ENCODE data around the gene LMO2. TPM values are rescaled to one million over a fixed set of nuclear protein-coding genes. Genes with fewer than 3 reads are reported as not detected.

Gene LMO2
- polyA plus RNA-seq, 3 donors, result 48.8 to 140 (median 75.8) TPM

GRCh38 chr11:33904102-33904501 lies 12.2 kb upstream of the LMO2 start:
- 93% methylated on average over 4 of the region's 5 CpGs for WGBS (ENCODE audit: insufficient coverage)
- no peak overlapping the region for H3K4me3 Mint-ChIP-seq

DNA sequence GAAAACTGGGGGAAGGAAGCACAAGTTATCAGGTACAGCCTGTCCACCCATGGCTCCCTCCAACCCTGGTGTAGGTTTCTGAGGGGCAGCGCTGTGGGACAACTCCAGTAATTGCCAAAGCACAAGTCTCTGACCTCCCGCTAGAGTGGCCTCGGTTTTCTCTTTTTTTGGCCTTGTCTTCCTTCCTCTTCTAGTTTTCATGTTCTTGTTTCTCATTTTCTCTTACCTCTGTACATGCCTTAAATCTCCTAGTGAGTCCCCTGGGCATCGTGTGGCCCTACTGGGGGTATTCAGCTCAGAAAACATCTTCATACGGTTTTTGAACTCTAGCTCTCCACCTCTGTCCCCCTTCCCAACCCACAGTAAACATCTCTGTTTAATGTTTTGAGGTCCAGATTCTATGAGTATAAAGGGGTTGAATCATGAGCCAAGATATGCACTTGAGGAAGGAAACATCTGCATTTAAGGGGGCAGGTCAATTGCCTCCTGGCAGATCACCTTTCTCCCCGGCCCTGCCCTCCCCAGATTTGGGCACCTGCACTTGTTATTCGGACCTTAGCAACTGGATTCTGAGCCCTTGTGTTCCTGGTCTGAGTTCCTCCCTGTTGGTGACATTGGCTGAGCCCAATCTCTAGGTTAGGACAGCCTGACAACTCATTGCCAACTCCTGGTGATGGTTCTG lies 8.4 kb upstream of the LMO2 start:
- H4K20me1 ChIP-seq (ENCODE audit: insufficient read depth, low read length), result no peaks in the 10 kb centered on the region
- no peak overlapping the region for H3K9ac ChIP-seq (ENCODE audit: insufficient read depth, low read length, poor library complexity, severe bottlenecking)
- peaks cover 54 to 59% of the 10 kb centered on the region in 2 donors for H3K4me1 ChIP-seq (ENCODE audit: control insufficient read depth in 1 of 2, insufficient read depth in 2 of 2, low read length in 2 of 2)
- H3K36me3 ChIP-seq (replicated peaks in 1 of 2; ENCODE audit: control insufficient read depth in 1 of 2, insufficient read depth in 2 of 2, low read length in 2 of 2), result no peaks in the 10 kb centered on the region
- Mint-ChIP-seq H3K27me3 (ENCODE audit: low read depth in 3 of 3) (peaks cover 0 to 1% (median 0%) of the 10 kb centered on the region in 3 donors), H3K4me1 (peaks cover 57% of the 10 kb centered on the region), H3K9me3 (no peaks in the 10 kb centered on the region), H3K27ac (peak overlapping the region; percentile 22 to 89 (median 76)), H3K36me3 (peaks cover 0 to 5% of the 10 kb centered on the region in 2 donors), H3K4me3 (peak overlapping the region; percentile 14 to 52)
- no peaks in the 10 kb centered on the region for H3K27me3 ChIP-seq (ENCODE audit: control insufficient read depth in 2 of 2, insufficient read depth in 2 of 2, low read length in 2 of 2)
- 5% methylated on average over 4 of the region's 7 CpGs for WGBS (ENCODE audit: insufficient coverage)
- H3K27ac ChIP-seq (ENCODE audit: low read depth in 1 of 2, low read length in 2 of 2), result peak overlapping the region in 1 of 2 donors; percentile 65
- H2AFZ ChIP-seq (ENCODE audit: insufficient read depth, low read depth, low read length, poor library complexity, severe bottlenecking), result peak overlapping the region; percentile 37
- H3K79me2 ChIP-seq (ENCODE audit: insufficient read depth, low read length), result peaks cover 18% of the 10 kb centered on the region
- peak in 1 of 3 donors; percentile 40 for DNase-seq
- H3K4me3 ChIP-seq (replicated peaks in 1 of 3; ENCODE audit: low read depth in 2 of 3, low read length in 3 of 3), result peak overlapping the region in 1 of 3 experiments; percentile 27
- H3K4me2 ChIP-seq (replicated peaks; ENCODE audit: extremely low read depth, low read length, poor library complexity, severe bottlenecking), result peak overlapping the region; percentile 41
- H3K9me3 ChIP-seq (replicated peaks in 1 of 2; ENCODE audit: control insufficient read depth in 1 of 2, insufficient read depth in 1 of 2, low read length in 2 of 2), result no peaks in the 10 kb centered on the region
- TF ChIP-seq CTCF (IDR thresholded peaks at IDR 0.05), result no peak
- intact Hi-C loops (cut with micrococcal nuclease), result loop anchor here in 1 of 2 donors (5.0 kb wide), 1 partner anchor 33 kb away; no protein-coding TSS in a partner anchor

More at GRCh38 chr11:33904102-33904501, 12.2 kb upstream of the LMO2 start:
- Mint-ChIP-seq H3K27ac (no peak overlapping the region), H3K27me3 (ENCODE audit: low read depth in 3 of 3) (peaks cover 0 to 1% (median 0%) of the 10 kb centered on the region in 3 donors), H3K4me1 (peaks cover 52% of the 10 kb centered on the region), H3K9me3 (peaks cover 0 to 7% (median 4%) of the 10 kb centered on the region in 7 donors), H3K36me3 (no peaks in the 10 kb centered on the region)
- no peak for DNase-seq
- no peak overlapping the region for H3K4me3 ChIP-seq (replicated peaks in 1 of 3; ENCODE audit: low read depth in 2 of 3, low read length in 3 of 3)
- no peak overlapping the region for H2AFZ ChIP-seq (ENCODE audit: insufficient read depth, low read depth, low read length, poor library complexity, severe bottlenecking)
- no peak overlapping the region for H3K27ac ChIP-seq (ENCODE audit: low read depth in 1 of 2, low read length in 2 of 2)
- H3K36me3 ChIP-seq (replicated peaks in 1 of 2; ENCODE audit: control insufficient read depth in 1 of 2, insufficient read depth in 2 of 2, low read length in 2 of 2), result no peaks in the 10 kb centered on the region
- H3K79me2 ChIP-seq (ENCODE audit: insufficient read depth, low read length), result no peaks in the 10 kb centered on the region
- intact Hi-C loops (cut with micrococcal nuclease), result loop anchor here in 1 of 2 donors (5.0 kb wide), 1 partner anchor 37 kb away; no protein-coding TSS in a partner anchor
- no peak for TF ChIP-seq CTCF (IDR thresholded peaks at IDR 0.05)
- peaks cover 47 to 49% of the 10 kb centered on the region in 2 donors for H3K4me1 ChIP-seq (ENCODE audit: control insufficient read depth in 1 of 2, insufficient read depth in 2 of 2, low read length in 2 of 2)
- H3K4me2 ChIP-seq (replicated peaks; ENCODE audit: extremely low read depth, low read length, poor library complexity, severe bottlenecking), result no peak overlapping the region
- peaks cover 4 to 5% of the 10 kb centered on the region in 2 donors for H3K9me3 ChIP-seq (replicated peaks in 1 of 2; ENCODE audit: control insufficient read depth in 1 of 2, insufficient read depth in 1 of 2, low read length in 2 of 2)
- no peaks in the 10 kb centered on the region for H4K20me1 ChIP-seq (ENCODE audit: insufficient read depth, low read length)
- H3K9ac ChIP-seq (ENCODE audit: insufficient read depth, low read length, poor library complexity, severe bottlenecking), result no peak overlapping the region
- no peaks in the 10 kb centered on the region for H3K27me3 ChIP-seq (ENCODE audit: control insufficient read depth in 2 of 2, insufficient read depth in 2 of 2, low read length in 2 of 2)

Measured in CD14-positive monocyte (primary cell).